Bronchus fibroblast of lung (primary cell): Measurements from ENCODE around the gene NT5C1A. TPM values are rescaled to one million over a fixed set of nuclear protein-coding genes. Genes with fewer than 3 reads are reported as not detected.

Experiments
- total RNA-seq: library from RNA; depleted of rRNA; stranded (reverse); fragments of >200 nt; gene quantifications from 2 replicates; pipeline ENCODE4 v1.2.3, GENCODE V29; 2015

Gene NT5C1A
- not detected in 2 replicates for total RNA-seq

GRCh38 chr1:39671793-39672550 is at the start of gene NT5C1A:
Gene NT5C1A (minus strand): TSS chr1:39672107. CDS start chr1:39672038, 69 bp downstream.

GRCh38 chr1:39691383-39692151 is 19.7 kb upstream of the NT5C1A start, which contains the start of gene HPCAL4:
Gene HPCAL4 (minus strand): TSS chr1:39691433. CDS start chr1:39684603, 6,830 bp downstream.

GRCh38 chr1:39639305-39640130 is 32.4 kb downstream of the NT5C1A start, which contains the start of gene HEYL:
Gene HEYL (minus strand): TSS chr1:39639643. CDS start chr1:39639625, 18 bp downstream.

Other genes starting within 250 kb of the NT5C1A start
- not detected in 2 replicates for gene BMP8A, start 180.5 kb downstream of the NT5C1A start, total RNA-seq
- 174 and 187 TPM in 2 replicates for gene PABPC4, start 95.3 kb downstream of the NT5C1A start, total RNA-seq
- gene HEYL, start 32.5 kb downstream of the NT5C1A start, total RNA-seq = under 0.01 TPM in 1 of 2 replicates, not detected in the other
- gene HPCAL4, start 19.3 kb upstream of the NT5C1A start, total RNA-seq = not detected in 2 replicates
- 41.8 and 43.2 TPM in 2 replicates for gene PPIE, start 66.8 kb upstream of the NT5C1A start, total RNA-seq
- 1.5 and 1.6 TPM in 2 replicates for gene OXCT2, start 99.2 kb upstream of the NT5C1A start, total RNA-seq
- gene BMP8B, start 116.8 kb upstream of the NT5C1A start, total RNA-seq = not detected in 2 replicates
- gene TRIT1, start 211.4 kb upstream of the NT5C1A start, total RNA-seq = 15.0 and 16.6 TPM in 2 replicates
- 0.15 and 0.50 TPM in 2 replicates for gene MYCL, start 229.8 kb upstream of the NT5C1A start, total RNA-seq